HL-60 (cell line): ENCODE results near the gene TUG1.

Source experiments
- CTCF ChIP-seq: IDR thresholded peaks from one replicate; pipeline ENCODE4 v1.5.1; 2011; ENCODE audit warnings: low read length, control low read depth, inconsistent platforms; ENCODE audit not compliant: insufficient read depth
- POLR2AphosphoS5 ChIP-seq: IDR thresholded peaks from 2 replicates; pipeline ENCODE4 v1.6.1; 2012; ENCODE audit warnings: low read depth
- REST ChIP-seq: IDR thresholded peaks from 2 replicates; pipeline ENCODE4 v1.6.1; 2012; ENCODE audit warnings: low read depth; ENCODE audit not compliant: insufficient replicate concordance
- SPI1 ChIP-seq: IDR thresholded peaks from 2 replicates; pipeline ENCODE4 v1.6.1; 2012; ENCODE audit warnings: low read depth, mild to moderate bottlenecking, borderline replicate concordance

GRCh38 chr22:30921108-30921507 is 48.0 kb upstream of the TUG1 start:
- TF ChIP-seq CTCF: no peak
- TF ChIP-seq SPI1: no peak
- TF ChIP-seq REST: no peak
- TF ChIP-seq POLR2AphosphoS5: no peak
